ENCODE measurements around the gene CHN2. TPM values are rescaled to one million over a fixed set of nuclear protein-coding genes. Genes with fewer than 3 reads are reported as not detected.

The CHN2 gene
- total RNA-seq (2021) (61.2 and 64.3 TPM in 2 replicates), Bru-seq, nascent RNA (percentile 81 among the genes with signal in this experiment), BruChase-seq, experiment 1, labeled RNA remaining after a 2-hour chase (percentile 82 among the genes with signal in this experiment), BruChase-seq, experiment 2, labeled RNA remaining after a 6-hour chase (percentile 80 among the genes with signal in this experiment)
- long read RNA-seq, transcript CHN2-201 (13 exons, 3,530 nt), result major isoform, 75 of 124 reads
- long read RNA-seq, partial matches to known transcripts, result 23 of 124 reads
- long read RNA-seq, other reads (novel, unspliced or antisense), result 22 of 124 reads

- no peaks in the 10 kb centered on the region for H3K27me3 ChIP-seq (replicated peaks; ENCODE audit: insufficient read depth, low read depth, low read length, poor library complexity)
- H3K9me3 ChIP-seq (ENCODE audit: low read depth, low read length, poor library complexity, severe bottlenecking), result no peaks in the 10 kb centered on the region
- ChIA-PET POLR2A (ENCODE audit: low non-redundant PET) (interaction anchor here (0.6 kb wide), 1 partner anchor 220 kb away, joined by 4 read pairs; no protein-coding TSS in a partner anchor), CTCF (interaction anchor here (0.6 kb wide), 1 partner anchor 221 kb away, joined by 4 read pairs; no protein-coding TSS in a partner anchor)
- H3K27ac ChIP-seq (ENCODE audit: low read depth, low read length, poor library complexity, severe bottlenecking), result peak within 1 kb of the TSS; percentile 90
- intact Hi-C loops (cut with micrococcal nuclease; ENCODE audit: unreplicated experiment), result loop anchor here (10.0 kb wide), 1 partner anchor 150 kb away; no protein-coding TSS in a partner anchor
- no peak for TF ChIP-seq EZH2 (IDR thresholded peaks at IDR 0.05; ENCODE audit: borderline replicate concordance, low read depth, low read length, poor library complexity, severe bottlenecking)
- TF ChIP-seq, protein P1, sequence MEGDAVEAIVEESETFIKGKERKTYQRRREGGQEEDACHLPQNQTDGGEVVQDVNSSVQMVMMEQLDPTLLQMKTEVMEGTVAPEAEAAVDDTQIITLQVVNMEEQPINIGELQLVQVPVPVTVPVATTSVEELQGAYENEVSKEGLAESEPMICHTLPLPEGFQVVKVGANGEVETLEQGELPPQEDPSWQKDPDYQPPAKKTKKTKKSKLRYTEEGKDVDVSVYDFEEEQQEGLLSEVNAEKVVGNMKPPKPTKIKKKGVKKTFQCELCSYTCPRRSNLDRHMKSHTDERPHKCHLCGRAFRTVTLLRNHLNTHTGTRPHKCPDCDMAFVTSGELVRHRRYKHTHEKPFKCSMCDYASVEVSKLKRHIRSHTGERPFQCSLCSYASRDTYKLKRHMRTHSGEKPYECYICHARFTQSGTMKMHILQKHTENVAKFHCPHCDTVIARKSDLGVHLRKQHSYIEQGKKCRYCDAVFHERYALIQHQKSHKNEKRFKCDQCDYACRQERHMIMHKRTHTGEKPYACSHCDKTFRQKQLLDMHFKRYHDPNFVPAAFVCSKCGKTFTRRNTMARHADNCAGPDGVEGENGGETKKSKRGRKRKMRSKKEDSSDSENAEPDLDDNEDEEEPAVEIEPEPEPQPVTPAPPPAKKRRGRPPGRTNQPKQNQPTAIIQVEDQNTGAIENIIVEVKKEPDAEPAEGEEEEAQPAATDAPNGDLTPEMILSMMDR (conservative IDR thresholded peaks at IDR 0.05; ENCODE audit: low read depth, low read length), result no peak; the same call in 1 of the 2 replicates
- peak; percentile 83 for DNase-seq (ENCODE audit: low spot score)
- peaks cover 53% of the 10 kb centered on the region for H3K4me1 ChIP-seq (ENCODE audit: insufficient read depth, low read length, poor library complexity, severe bottlenecking)
- no peaks in the 10 kb centered on the region for H3K36me3 ChIP-seq (ENCODE audit: insufficient read depth, low read length, poor library complexity, severe bottlenecking)
- BruUV-seq (replicated peaks), result no TSS peak
- H3K4me3 ChIP-seq (ENCODE audit: low read depth, low read length, poor library complexity, severe bottlenecking), result peak within 1 kb of the TSS; percentile 84
These were observed at the start of gene CHN2 for GRCh38 chr7:29194594-29195427. TSS of gene CHN2 (plus strand) at chr7:29194775.

GRCh38 chr7:29145553-29146056, 49.0 kb upstream of the CHN2 start:
- POLR2A ChIA-PET (ENCODE audit: low non-redundant PET), result no interaction called here
- DNase-seq (ENCODE audit: low spot score), result no peak
- Histone ChIP-seq H3K4me3 (ENCODE audit: low read depth, low read length, poor library complexity, severe bottlenecking) (peak overlapping the region; percentile 73), H3K9me3 (ENCODE audit: low read depth, low read length, poor library complexity, severe bottlenecking) (no peaks in the 10 kb centered on the region), H3K27ac (ENCODE audit: low read depth, low read length, poor library complexity, severe bottlenecking) (peak overlapping the region; percentile 79), H3K36me3 (ENCODE audit: insufficient read depth, low read length, poor library complexity, severe bottlenecking) (peaks cover 2% of the 10 kb centered on the region), H3K27me3 (replicated peaks; ENCODE audit: insufficient read depth, low read depth, low read length, poor library complexity) (no peaks in the 10 kb centered on the region), H3K4me1 (ENCODE audit: insufficient read depth, low read length, poor library complexity, severe bottlenecking) (peaks cover 31% of the 10 kb centered on the region)
- intact Hi-C loops (cut with micrococcal nuclease; ENCODE audit: unreplicated experiment), result no loop called here
- CTCF ChIA-PET, result interaction anchor here (1.2 to 1.4 kb wide), 2 partner anchors 44 to 219 kb away, joined by 4 read pairs; no protein-coding TSS in a partner anchor
- BruUV-seq (replicated peaks), result TSS peak; percentile 76
- TF ChIP-seq, protein P1 (conservative IDR thresholded peaks at IDR 0.05; ENCODE audit: low read depth, low read length), result no peak
- no peak for TF ChIP-seq EZH2 (IDR thresholded peaks at IDR 0.05; ENCODE audit: borderline replicate concordance, low read depth, low read length, poor library complexity, severe bottlenecking)

GRCh38 chr7:29146057-29146706, 48.4 kb upstream of the CHN2 start, which contains the start of gene CPVL:
TSS of gene CPVL (minus strand) at chr7:29146537. CDS start at chr7:29121061, 25,476 bp downstream.
- no TSS peak for BruUV-seq (replicated peaks)
- H3K4me3 ChIP-seq (ENCODE audit: low read depth, low read length, poor library complexity, severe bottlenecking), result peak within 1 kb of the TSS; percentile 73
- peaks cover 2% of the 10 kb centered on the region for H3K36me3 ChIP-seq (ENCODE audit: insufficient read depth, low read length, poor library complexity, severe bottlenecking)
- ChIA-PET POLR2A (ENCODE audit: low non-redundant PET) (no interaction called here), CTCF (interaction anchor here (1.2 to 1.4 kb wide), 2 partner anchors 43 to 219 kb away, joined by 4 read pairs; no protein-coding TSS in a partner anchor)
- TF ChIP-seq, protein P1 (conservative IDR thresholded peaks at IDR 0.05; ENCODE audit: low read depth, low read length), result no peak
- TF ChIP-seq EZH2 (IDR thresholded peaks at IDR 0.05; ENCODE audit: borderline replicate concordance, low read depth, low read length, poor library complexity, severe bottlenecking), result no peak
- H3K4me1 ChIP-seq (ENCODE audit: insufficient read depth, low read length, poor library complexity, severe bottlenecking), result peaks cover 26% of the 10 kb centered on the region
- no peaks in the 10 kb centered on the region for H3K9me3 ChIP-seq (ENCODE audit: low read depth, low read length, poor library complexity, severe bottlenecking)
- peak; percentile 96 for DNase-seq (ENCODE audit: low spot score)
- H3K27ac ChIP-seq (ENCODE audit: low read depth, low read length, poor library complexity, severe bottlenecking), result peak within 1 kb of the TSS; percentile 79
- intact Hi-C loops (cut with micrococcal nuclease; ENCODE audit: unreplicated experiment), result no loop called here
- H3K27me3 ChIP-seq (replicated peaks; ENCODE audit: insufficient read depth, low read depth, low read length, poor library complexity), result no peaks in the 10 kb centered on the region

Data from A673 (cell line).